Body of pancreas (tissue), 4 donors: ENCODE results near the gene OR6K2. TPM values are rescaled to one million over a fixed set of nuclear protein-coding genes. Genes with fewer than 3 reads are reported as not detected.

ENCODE experiments used
- ATAC-seq: fragments of 150-250 bp; one replicate; pipeline ENCODE4 v1.9.1; 2016
- DNase-seq, 4 donors: peaks; one replicate each; pipeline ENCODE4 v3.0.0-alpha.2; 2019
- H3K27ac ChIP-seq, 4 donors: fragments of 200-600 bp; sonication (generic); 1 replicate in 3 of 4; 2 replicates in 1 of 4; pipeline versions ENCODE4 v1.5.1 to v1.6.1; 2016 to 2019; ENCODE audit warnings: mild to moderate bottlenecking in 1 of 4, mixed read lengths in 1 of 4, moderate library complexity in 1 of 4
- H3K27me3 ChIP-seq, 2 donors: fragments of 200-600 bp; sonication (generic); one replicate each; pipeline ENCODE4 v1.6.0; 2016; ENCODE audit warnings: mild to moderate bottlenecking in 1 of 2
- H3K36me3 ChIP-seq, 2 donors: fragments of 200-600 bp; sonication (generic); replicated peaks in 1 of 2; 2 replicates each; pipeline ENCODE4 v1.5.1; 2016; ENCODE audit warnings: low read depth in 2 of 2; ENCODE audit not compliant: insufficient read depth in 1 of 2
- H3K4me1 ChIP-seq: fragments of 200-600 bp; sonication (generic); one replicate; pipeline ENCODE4 v1.6.0; 2016
- H3K4me3 ChIP-seq, 2 donors: fragments of 200-600 bp; sonication (generic); 1 replicate in 1 of 2; 2 replicates in 1 of 2; pipeline ENCODE4 v1.5.1; 2016 to 2019
- H3K9me3 ChIP-seq, 3 donors: fragments of 200-600 bp; sonication (generic); 1 replicate in 2 of 3; 2 replicates in 1 of 3; pipeline ENCODE4 v1.5.1; 2016
- POLR2A ChIP-seq, 3 donors: fragments of 450-650 bp; IDR thresholded peaks; one replicate each; pipeline ENCODE4 v1.6.1; 2016; ENCODE audit warnings: antibody characterized with exemption in 3 of 3, mild to moderate bottlenecking in 2 of 3
- WGBS, 2 donors: methylation state at CpG; one replicate each; pipeline ENCODE4 v1.1.5; 2017; 5-methylcytosine and 5-hydroxymethylcytosine counted together
- intact Hi-C: fragments of 100-400 bp; cut with DNase I; formaldehyde crosslinking; loops from one replicate; pipeline ENCODE4 v1.15.1; 2023
- total RNA-seq, 2 donors: library from RNA; depleted of rRNA; stranded (reverse); fragments of >200 nt; gene quantifications; one replicate each; pipeline ENCODE4 v1.1.0, GENCODE V29; 2016
- TF ChIP-seq, protein P1 (sequence below), 7 experiments: fragments of 450-650 bp in 4 of 7; fragments of 200-600 bp in 3 of 7; sonication (generic) in 3 of 7; IDR thresholded peaks; one replicate each; pipeline ENCODE4 v1.5.1; 2016 to 2019; ENCODE audit warnings: antibody characterized with exemption in 7 of 7

Gene OR6K2
- total RNA-seq, 2 donors from 2014 or later: not detected

DNA sequence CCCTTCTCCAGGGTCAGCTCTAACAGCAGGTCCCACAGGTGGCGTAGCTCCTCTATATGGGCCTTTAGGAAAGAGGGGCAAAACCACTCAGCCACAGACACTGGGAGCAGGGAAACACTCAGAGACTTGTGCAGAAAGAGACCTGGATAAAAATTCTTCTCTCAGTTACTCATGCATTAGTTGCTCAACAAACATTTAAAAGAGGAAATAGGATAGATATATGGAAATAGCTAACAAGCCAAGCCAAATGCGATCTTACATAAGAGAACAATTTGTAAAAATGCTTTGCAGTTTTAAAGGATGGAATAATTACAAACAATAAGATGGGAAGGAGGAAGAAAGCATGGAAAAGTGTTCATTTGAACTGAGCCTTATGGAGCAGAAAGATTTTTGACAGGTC is 18.8 kb downstream of the OR6K2 start:
- ATAC-seq: no peak
- Histone ChIP-seq H3K36me3 (no peaks in the 10 kb centered on the region), H3K27me3 (no peaks in the 10 kb centered on the region), H3K4me1 (no peaks in the 10 kb centered on the region), H3K27ac (no peak overlapping the region), H3K9me3 (no peaks in the 10 kb centered on the region), H3K4me3 (no peak overlapping the region)
- no peak for DNase-seq
- TF ChIP-seq, protein P1, sequence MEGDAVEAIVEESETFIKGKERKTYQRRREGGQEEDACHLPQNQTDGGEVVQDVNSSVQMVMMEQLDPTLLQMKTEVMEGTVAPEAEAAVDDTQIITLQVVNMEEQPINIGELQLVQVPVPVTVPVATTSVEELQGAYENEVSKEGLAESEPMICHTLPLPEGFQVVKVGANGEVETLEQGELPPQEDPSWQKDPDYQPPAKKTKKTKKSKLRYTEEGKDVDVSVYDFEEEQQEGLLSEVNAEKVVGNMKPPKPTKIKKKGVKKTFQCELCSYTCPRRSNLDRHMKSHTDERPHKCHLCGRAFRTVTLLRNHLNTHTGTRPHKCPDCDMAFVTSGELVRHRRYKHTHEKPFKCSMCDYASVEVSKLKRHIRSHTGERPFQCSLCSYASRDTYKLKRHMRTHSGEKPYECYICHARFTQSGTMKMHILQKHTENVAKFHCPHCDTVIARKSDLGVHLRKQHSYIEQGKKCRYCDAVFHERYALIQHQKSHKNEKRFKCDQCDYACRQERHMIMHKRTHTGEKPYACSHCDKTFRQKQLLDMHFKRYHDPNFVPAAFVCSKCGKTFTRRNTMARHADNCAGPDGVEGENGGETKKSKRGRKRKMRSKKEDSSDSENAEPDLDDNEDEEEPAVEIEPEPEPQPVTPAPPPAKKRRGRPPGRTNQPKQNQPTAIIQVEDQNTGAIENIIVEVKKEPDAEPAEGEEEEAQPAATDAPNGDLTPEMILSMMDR (IDR thresholded peaks at IDR 0.05): no peak
- TF ChIP-seq POLR2A (IDR thresholded peaks at IDR 0.05): no peak
- intact Hi-C loops: no loop called here
- WGBS, 2 donors: 72 to 73% methylated on average over 2 of the region's 2 CpGs

DNA sequence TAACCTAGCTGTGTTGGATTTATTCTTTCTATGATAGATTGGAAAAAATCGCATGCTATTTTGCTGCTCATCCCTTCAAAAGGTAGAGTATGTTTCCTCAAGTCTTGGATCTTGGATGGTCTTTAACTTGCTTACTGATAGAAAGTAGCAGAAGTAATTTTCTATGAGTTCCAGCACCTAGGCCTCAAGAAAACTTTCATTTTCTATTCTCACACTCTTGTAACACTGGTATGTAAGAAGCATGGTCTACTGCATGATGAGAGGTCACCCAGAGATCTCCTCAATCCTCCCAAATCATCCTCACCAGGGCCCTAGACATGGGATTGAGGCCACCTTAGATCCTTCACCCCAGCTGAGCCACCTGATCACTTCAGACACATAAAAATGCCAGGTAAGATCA is 21.2 kb downstream of the OR6K2 start:
- H3K4me1 ChIP-seq: no peaks in the 10 kb centered on the region
- no peaks in the 10 kb centered on the region for H3K36me3 ChIP-seq
- ATAC-seq (no peak), DNase-seq (no peak)
- no peak overlapping the region for H3K4me3 ChIP-seq
- no peak overlapping the region for H3K27ac ChIP-seq
- no peaks in the 10 kb centered on the region for H3K27me3 ChIP-seq
- WGBS, 2 donors: 48 to 79% methylated on average over 1 of the region's 1 CpG
- TF ChIP-seq, protein P1 (IDR thresholded peaks at IDR 0.05): no peak
- TF ChIP-seq POLR2A (IDR thresholded peaks at IDR 0.05): no peak
- intact Hi-C loops: no loop called here
- no peaks in the 10 kb centered on the region for H3K9me3 ChIP-seq

DNA sequence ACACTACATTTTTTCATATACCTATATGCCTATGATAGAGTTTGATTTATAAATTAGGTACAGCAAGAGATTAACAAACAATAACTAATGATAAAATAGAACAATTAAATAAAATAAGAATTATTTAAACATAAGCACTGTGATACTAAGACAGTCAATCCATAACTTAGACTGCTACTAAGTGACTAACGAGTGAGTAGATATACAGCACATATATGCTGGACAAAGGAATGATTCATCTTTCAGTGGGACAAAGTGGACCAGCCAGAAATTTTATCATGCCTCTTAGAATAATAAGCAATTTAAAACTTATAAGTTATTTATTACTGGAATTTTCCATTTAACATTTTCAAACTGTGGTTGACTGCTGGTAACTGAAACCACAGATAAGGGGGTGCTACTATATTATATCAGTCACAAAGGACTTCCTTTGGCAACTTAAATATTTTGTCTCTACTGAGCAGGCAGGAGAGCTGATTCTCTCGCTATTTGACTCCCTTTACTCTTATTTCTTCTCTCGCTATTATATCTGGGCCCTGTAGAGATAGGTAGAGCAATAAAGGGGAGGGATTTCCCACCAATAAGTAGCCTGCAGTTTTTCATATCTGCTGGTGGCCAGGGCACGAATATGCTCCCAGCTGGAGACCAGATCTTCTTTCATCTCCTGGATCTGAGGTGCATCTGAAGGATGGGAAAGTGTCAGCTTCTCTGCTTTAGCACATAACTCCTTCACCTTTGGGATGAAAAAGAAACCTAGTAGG is 24.7 kb downstream of the OR6K2 start:
- WGBS, 2 donors: 21 to 28% methylated on average over 4 of the region's 4 CpGs
- no peaks in the 10 kb centered on the region for H3K27me3 ChIP-seq
- H3K9me3 ChIP-seq: no peaks in the 10 kb centered on the region
- no peak for DNase-seq
- TF ChIP-seq POLR2A (IDR thresholded peaks at IDR 0.05): no peak
- TF ChIP-seq, protein P1 (IDR thresholded peaks at IDR 0.05): no peak
- intact Hi-C loops: no loop called here
- H3K27ac ChIP-seq: no peak overlapping the region
- no peaks in the 10 kb centered on the region for H3K4me1 ChIP-seq
- no peaks in the 10 kb centered on the region for H3K36me3 ChIP-seq
- H3K4me3 ChIP-seq: no peak overlapping the region
- ATAC-seq: no peak

DNA sequence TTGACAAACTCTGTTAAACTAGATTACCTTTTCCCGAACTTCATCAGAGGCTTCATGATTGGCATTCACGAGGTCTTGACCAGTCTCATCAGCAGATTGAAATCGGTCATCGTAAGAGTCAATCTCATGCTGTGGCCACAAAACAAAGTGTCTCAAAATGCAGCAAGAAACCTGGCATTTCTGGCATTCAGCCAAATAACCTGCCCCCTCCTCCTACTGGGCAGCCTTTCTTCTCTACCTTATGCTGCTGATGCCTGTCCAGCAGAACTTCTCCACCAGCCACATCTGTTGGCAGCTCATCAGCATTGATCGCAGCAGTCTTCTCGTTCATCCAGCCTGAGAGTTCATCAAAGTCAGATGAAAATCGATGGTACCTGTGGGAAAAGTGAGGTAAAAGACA is 26.1 kb downstream of the OR6K2 start:
- Histone ChIP-seq H3K9me3 (no peaks in the 10 kb centered on the region), H3K4me3 (no peak overlapping the region), H3K36me3 (no peaks in the 10 kb centered on the region), H3K4me1 (no peaks in the 10 kb centered on the region), H3K27me3 (no peaks in the 10 kb centered on the region), H3K27ac (no peak overlapping the region)
- DNase-seq: no peak
- no peak for ATAC-seq
- 67 to 68% methylated on average over 7 of the region's 7 CpGs for WGBS, 2 donors
- intact Hi-C loops: no loop called here
- TF ChIP-seq, protein P1 (IDR thresholded peaks at IDR 0.05): no peak
- TF ChIP-seq POLR2A (IDR thresholded peaks at IDR 0.05): no peak

DNA sequence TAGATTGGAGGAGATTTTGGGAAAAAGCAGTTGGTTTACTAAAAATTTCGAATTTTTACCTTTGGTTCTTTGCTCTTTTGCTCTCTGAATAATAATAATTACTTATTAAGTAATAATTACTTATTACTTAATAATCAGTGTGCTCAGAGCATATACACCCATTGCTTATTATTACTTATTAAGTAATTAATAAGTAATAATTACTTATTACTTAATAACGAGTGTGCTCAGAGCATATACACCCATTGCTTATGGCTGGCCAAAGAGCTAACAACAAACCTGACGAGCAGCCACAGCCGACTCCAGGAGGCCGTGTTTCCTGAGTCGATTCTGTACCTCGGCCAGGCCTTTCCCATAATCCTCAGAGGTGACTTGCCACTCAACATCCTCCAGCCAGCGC is 34.4 kb downstream of the OR6K2 start:
- no peaks in the 10 kb centered on the region for H3K36me3 ChIP-seq
- TF ChIP-seq, protein P1 (IDR thresholded peaks at IDR 0.05): no peak
- TF ChIP-seq POLR2A (IDR thresholded peaks at IDR 0.05): no peak
- H3K9me3 ChIP-seq: no peaks in the 10 kb centered on the region
- H3K27ac ChIP-seq: no peak overlapping the region
- H3K4me3 ChIP-seq: no peak overlapping the region
- DNase-seq (no peak), ATAC-seq (no peak)
- H3K27me3 ChIP-seq: no peaks in the 10 kb centered on the region
- no peaks in the 10 kb centered on the region for H3K4me1 ChIP-seq
- intact Hi-C loops: no loop called here
- 66 to 69% methylated on average over 8 of the region's 8 CpGs for WGBS, 2 donors
